Embryonic facial prominence (tissue), 1 donor: ENCODE data around the gene PLCE1.

Experiments used
- DNase-seq: peaks from one replicate; pipeline ENCODE4 v3.0.0-alpha.2; 2016; ENCODE audit errors: extremely low spot score

The PLCE1 gene

GRCh38 chr10:93994438-93994801, 689 bp downstream of the PLCE1 start:
- DNase-seq: no peak

- DNase-seq: no peak
Measured at GRCh38 chr10:93995182-93995581, 1.5 kb downstream of the PLCE1 start.

- DNase-seq: no peak
Measured at GRCh38 chr10:93995598-93996271, 2.0 kb downstream of the PLCE1 start.

- DNase-seq: no peak
Measured at GRCh38 chr10:93996551-93996950, 2.8 kb downstream of the PLCE1 start.

GRCh38 chr10:93997546-93997945, 3.8 kb downstream of the PLCE1 start:
- no peak for DNase-seq

- no peak for DNase-seq
Measured at GRCh38 chr10:93999401-93999851, 5.7 kb downstream of the PLCE1 start.

- no peak for DNase-seq
Measured at GRCh38 chr10:94000638-94001415, 7.1 kb downstream of the PLCE1 start.

- no peak for DNase-seq
Measured at GRCh38 chr10:94001416-94001810, 7.7 kb downstream of the PLCE1 start.

- DNase-seq: no peak
Measured at GRCh38 chr10:94002156-94002555, 8.4 kb downstream of the PLCE1 start.

GRCh38 chr10:94003488-94003887, 9.8 kb downstream of the PLCE1 start:
- DNase-seq: no peak

- no peak for DNase-seq
Measured at GRCh38 chr10:94005050-94005449, 11.3 kb downstream of the PLCE1 start.

- no peak for DNase-seq
Measured at GRCh38 chr10:94006591-94007550, 13.1 kb downstream of the PLCE1 start.

- no peak for DNase-seq
Measured at GRCh38 chr10:94008526-94008925, 14.8 kb downstream of the PLCE1 start.

GRCh38 chr10:94010116-94010515, 16.4 kb downstream of the PLCE1 start:
- DNase-seq: no peak

GRCh38 chr10:94010886-94011285, 17.2 kb downstream of the PLCE1 start:
- DNase-seq: no peak

GRCh38 chr10:94011296-94011695, 17.6 kb downstream of the PLCE1 start:
- DNase-seq: no peak

- no peak for DNase-seq
Measured at GRCh38 chr10:94012834-94013233, 19.1 kb downstream of the PLCE1 start.

GRCh38 chr10:94013331-94013760, 19.6 kb downstream of the PLCE1 start:
- no peak for DNase-seq

GRCh38 chr10:94014304-94014703, 20.6 kb downstream of the PLCE1 start:
- DNase-seq: no peak

- DNase-seq: no peak
Measured at GRCh38 chr10:94016727-94017714, 23.3 kb downstream of the PLCE1 start.

GRCh38 chr10:94018107-94018506, 24.4 kb downstream of the PLCE1 start:
- DNase-seq: no peak
